K562 (cell line): ENCODE data around the gene RNF175.

Source experiments
- CTCF ChIP-seq, 3 experiments: IDR thresholded peaks in 2 of 3; conservative IDR thresholded peaks in 1 of 3; 2 replicates each; pipeline ENCODE4 v1.5.1; 2011 to 2012; ENCODE audit warnings: low read length in 3 of 3, mild to moderate bottlenecking in 3 of 3, control low read depth in 2 of 3, improper control_type of control experiment in 1 of 3, inconsistent platforms in 1 of 3, low read depth in 1 of 3, mixed read lengths in 1 of 3, moderate library complexity in 1 of 3; ENCODE audit not compliant: insufficient read depth in 2 of 3
- EP300 ChIP-seq: IDR thresholded peaks from 2 replicates; pipeline ENCODE4 v1.6.1; 2012; ENCODE audit warnings: low read length, improper control_type of control experiment
- JUN ChIP-seq, 2 experiments: sonication (generic) in 1 of 2; formaldehyde crosslinking in 1 of 2; IDR thresholded peaks; 2 replicates each; pipeline versions ENCODE4 v1.6.1 to v1.8.0; 2012 to 2022; ENCODE audit warnings: borderline replicate concordance in 2 of 2, mild to moderate bottlenecking in 2 of 2, improper control_type of control experiment in 1 of 2, low read depth in 1 of 2, low read length in 1 of 2, missing genetic modification reagents in 1 of 2
- MYNN ChIP-seq, 2 experiments: sonication (generic); formaldehyde crosslinking in 1 of 2; IDR thresholded peaks; 2 replicates each; pipeline versions ENCODE4 v1.5.0 to v1.6.1; 2016 to 2020; ENCODE audit warnings: antibody characterized with exemption in 1 of 2, missing genetic modification reagents in 1 of 2
- NEUROD1 ChIP-seq: fragments of 150-350 bp; IDR thresholded peaks from 2 replicates; pipeline ENCODE4 v1.6.1; 2014; ENCODE audit warnings: borderline replicate concordance, low read length, low read depth; ENCODE audit not compliant: partially characterized antibody
- POLR2AphosphoS5 ChIP-seq: IDR thresholded peaks from 2 replicates; pipeline ENCODE4 v1.6.1; 2011; ENCODE audit warnings: mild to moderate bottlenecking, low read depth, low read length, moderate library complexity; ENCODE audit not compliant: control insufficient read depth, insufficient read depth
- POLR2G ChIP-seq: fragments of 200-400 bp; formaldehyde crosslinking; IDR thresholded peaks from 2 replicates; pipeline ENCODE4 v1.6.1; 2017; ENCODE audit warnings: low read depth, mild to moderate bottlenecking, antibody characterized with exemption, low read length, moderate library complexity
- REST ChIP-seq, 2 experiments: fragments of 450-650 bp; formaldehyde crosslinking in 1 of 2; IDR thresholded peaks; 2 replicates each; pipeline versions ENCODE4 v1.4.0 to v1.6.1; 2014 to 2020; ENCODE audit warnings: mild to moderate bottlenecking in 2 of 2, borderline replicate concordance in 1 of 2, low read depth in 1 of 2
- SMC3 ChIP-seq: conservative IDR thresholded peaks from 2 replicates; pipeline ENCODE4 v1.6.1; 2011; ENCODE audit warnings: low read depth, low read length, improper control_type of control experiment; ENCODE audit not compliant: insufficient read depth
- ZBTB49 ChIP-seq: sonication (generic); formaldehyde crosslinking; IDR thresholded peaks from 2 replicates; pipeline ENCODE4 v1.8.0; 2022; ENCODE audit warnings: missing genetic modification reagents, mild to moderate bottlenecking, borderline replicate concordance
- ZNF143 ChIP-seq: sonication (generic); formaldehyde crosslinking; IDR thresholded peaks from 2 replicates; pipeline ENCODE4 v1.9.0; 2022; ENCODE audit warnings: mild to moderate bottlenecking, missing genetic modification reagents
- ZNF512 ChIP-seq: IDR thresholded peaks from 2 replicates; pipeline ENCODE4 v1.6.1; 2016; ENCODE audit warnings: missing genetic modification characterization, missing compliant biosample characterization
- ZNF644 ChIP-seq: fragments of 200-800 bp; sonication (Bioruptor generic); IDR thresholded peaks from 2 replicates; pipeline ENCODE4 v1.6.1; 2016; ENCODE audit warnings: low read depth, missing genetic modification characterization, missing compliant biosample characterization

- TF ChIP-seq JUN (IDR thresholded peaks at IDR 0.05; ENCODE audit: borderline replicate concordance, low read depth, low read length) (no peak), JUN (CRISPR knock-in tag; IDR thresholded peaks at IDR 0.05; ENCODE audit: borderline replicate concordance) (no peak), CTCF (IDR thresholded peaks at IDR 0.05 in 2 of 3, conservative IDR thresholded peaks at IDR 0.05 in 1 of 3; ENCODE audit: insufficient read depth in 2 of 3, low read depth in 1 of 3, low read length in 3 of 3) (no peak), ZNF143 (CRISPR knock-in tag) (no peak), MYNN (IDR thresholded peaks at IDR 0.05) (no peak), MYNN (CRISPR knock-in tag; IDR thresholded peaks at IDR 0.05) (no peak), ZNF644 (tag) (no peak), REST (IDR thresholded peaks at IDR 0.05; ENCODE audit: borderline replicate concordance) (no peak), REST (CRISPR knock-in tag; IDR thresholded peaks at IDR 0.05; ENCODE audit: low read depth) (no peak), POLR2G (no peak), NEUROD1 (no peak), SMC3 (no peak), ZNF512 (no peak), ZBTB49 (no peak), EP300 (no peak), POLR2AphosphoS5 (no peak)
Observed at GRCh38 chr4:153668647-153669046, 91.2 kb downstream of the RNF175 start.
